ENCODE measurements around the gene CFAP43. TPM values are rescaled to one million over a fixed set of nuclear protein-coding genes. Genes with fewer than 3 reads are reported as not detected.

Gene CFAP43
- total RNA-seq, 2 experiments from 2014 or later, result not detected

DNA sequence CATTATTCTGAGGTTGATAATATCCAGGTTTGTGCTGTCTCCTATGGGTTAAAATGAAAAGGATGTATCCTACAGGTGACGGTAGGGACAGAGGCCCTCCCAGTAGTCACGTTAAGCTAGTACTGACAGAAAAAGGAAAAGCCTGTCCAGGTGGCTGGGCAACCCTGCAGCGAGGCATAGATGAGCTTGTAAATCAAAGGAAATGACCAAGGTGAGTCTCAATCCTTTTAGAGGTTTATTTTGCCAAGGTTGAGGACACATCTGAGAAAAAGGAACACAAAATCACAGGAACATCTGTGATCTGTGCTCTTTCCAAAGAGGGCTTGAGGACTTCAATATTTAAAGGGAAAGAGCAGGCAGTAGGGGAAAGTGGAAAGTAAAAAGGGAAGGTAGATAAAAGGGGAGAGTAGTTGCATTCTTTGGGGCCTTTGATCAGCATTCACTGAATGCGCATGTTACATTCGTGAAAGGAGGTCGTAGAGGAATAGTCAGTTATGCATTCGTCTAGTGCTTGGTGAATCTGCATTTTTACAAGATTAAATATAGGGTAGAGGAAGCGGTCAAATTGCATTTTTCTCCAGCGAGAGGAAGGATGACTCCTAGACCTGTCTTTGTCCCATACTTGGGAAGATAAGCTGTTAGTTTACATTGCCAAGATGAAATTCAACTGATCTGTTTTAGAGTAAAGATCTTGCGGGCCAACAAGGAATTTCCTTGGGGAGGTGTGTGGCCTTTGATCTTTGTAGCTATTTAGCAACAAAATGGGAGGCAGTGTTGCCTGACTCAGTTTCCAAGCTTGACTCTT is 21.6 kb upstream of the CFAP43 start:
- no peaks in the 10 kb centered on the region for H3K9me3 ChIP-seq (ENCODE audit: low read length)
- H3K9me2 ChIP-seq (ENCODE audit: insufficient read depth, low read length), result no peaks in the 10 kb centered on the region
- POLR2A ChIA-PET, result interaction anchor here (0.6 kb wide), 1 partner anchor 507 kb away, joined by 3 read pairs; no protein-coding TSS in a partner anchor
- peaks cover 14% of the 10 kb centered on the region for H3K4me1 ChIP-seq (ENCODE audit: insufficient read depth, low read length, poor library complexity, severe bottlenecking)
- no TSS peak for BruUV-seq (replicated peaks)
- H3K4me3 ChIP-seq (ENCODE audit: low read depth, low read length, poor library complexity, severe bottlenecking), result peak overlapping the region; percentile 76
- no peaks in the 10 kb centered on the region; the same call in 1 of the 2 replicates for H4K20me1 ChIP-seq (ENCODE audit: insufficient read depth, low read length)
- no peak overlapping the region; the same call in 1 of the 2 replicates for H3K4me2 ChIP-seq (ENCODE audit: low read length)
- TF ChIP-seq, protein P1, sequence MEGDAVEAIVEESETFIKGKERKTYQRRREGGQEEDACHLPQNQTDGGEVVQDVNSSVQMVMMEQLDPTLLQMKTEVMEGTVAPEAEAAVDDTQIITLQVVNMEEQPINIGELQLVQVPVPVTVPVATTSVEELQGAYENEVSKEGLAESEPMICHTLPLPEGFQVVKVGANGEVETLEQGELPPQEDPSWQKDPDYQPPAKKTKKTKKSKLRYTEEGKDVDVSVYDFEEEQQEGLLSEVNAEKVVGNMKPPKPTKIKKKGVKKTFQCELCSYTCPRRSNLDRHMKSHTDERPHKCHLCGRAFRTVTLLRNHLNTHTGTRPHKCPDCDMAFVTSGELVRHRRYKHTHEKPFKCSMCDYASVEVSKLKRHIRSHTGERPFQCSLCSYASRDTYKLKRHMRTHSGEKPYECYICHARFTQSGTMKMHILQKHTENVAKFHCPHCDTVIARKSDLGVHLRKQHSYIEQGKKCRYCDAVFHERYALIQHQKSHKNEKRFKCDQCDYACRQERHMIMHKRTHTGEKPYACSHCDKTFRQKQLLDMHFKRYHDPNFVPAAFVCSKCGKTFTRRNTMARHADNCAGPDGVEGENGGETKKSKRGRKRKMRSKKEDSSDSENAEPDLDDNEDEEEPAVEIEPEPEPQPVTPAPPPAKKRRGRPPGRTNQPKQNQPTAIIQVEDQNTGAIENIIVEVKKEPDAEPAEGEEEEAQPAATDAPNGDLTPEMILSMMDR (conservative IDR thresholded peaks at IDR 0.05; ENCODE audit: low read length), result no peak
- no peak for TF ChIP-seq EZH2phosphoT487 (IDR thresholded peaks at IDR 0.05; ENCODE audit: borderline replicate concordance, low read depth, low read length)
- no peak overlapping the region for H3K27ac ChIP-seq (ENCODE audit: low read depth, low read length, poor library complexity, severe bottlenecking)
- intact Hi-C loops (cut with micrococcal nuclease; ENCODE audit: unreplicated experiment), result no loop called here
- peaks cover 23% of the 10 kb centered on the region; the same call in 1 of the 2 replicates for H3K79me2 ChIP-seq (ENCODE audit: insufficient read depth, low read depth, low read length)
- CTCF ChIA-PET (ENCODE audit: unreplicated experiment), result no interaction called here
- H2AFZ ChIP-seq (ENCODE audit: low read length), result peak overlapping the region; percentile 72; the same call in 1 of the 2 replicates
- no peak for DNase-seq (ENCODE audit: low spot score)
- H3K36me3 ChIP-seq (ENCODE audit: insufficient read depth, low read length), result peaks cover 15% of the 10 kb centered on the region

DNA sequence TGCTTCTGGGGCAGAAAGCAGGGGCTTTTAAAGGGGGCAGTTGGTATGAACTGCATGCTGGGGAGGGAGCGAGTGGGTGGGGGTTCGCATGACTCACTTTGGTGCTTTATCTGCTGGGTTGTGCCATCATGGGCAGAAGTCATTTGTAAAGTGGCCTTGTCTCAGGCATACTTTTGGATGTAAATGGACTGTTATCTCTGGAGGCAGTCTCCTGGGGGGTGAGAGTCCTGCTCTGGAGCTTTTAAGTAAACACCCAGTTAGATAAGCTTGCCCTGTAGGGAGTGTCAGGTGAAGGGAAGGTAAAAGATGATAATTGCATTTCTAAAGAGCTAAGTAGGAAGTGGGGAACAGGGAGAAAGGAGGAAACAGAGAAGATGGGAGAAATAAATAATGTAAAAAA is 20.9 kb upstream of the CFAP43 start:
- intact Hi-C loops (cut with micrococcal nuclease; ENCODE audit: unreplicated experiment), result no loop called here
- BruUV-seq (replicated peaks), result no TSS peak
- Histone ChIP-seq H2AFZ (ENCODE audit: low read length) (no peak overlapping the region), H3K36me3 (ENCODE audit: insufficient read depth, low read length) (peaks cover 8% of the 10 kb centered on the region), H3K79me2 (ENCODE audit: insufficient read depth, low read depth, low read length) (peaks cover 23% of the 10 kb centered on the region; the same call in 1 of the 2 replicates), H3K4me2 (ENCODE audit: low read length) (no peak overlapping the region), H3K4me1 (ENCODE audit: insufficient read depth, low read length, poor library complexity, severe bottlenecking) (peaks cover 14% of the 10 kb centered on the region), H4K20me1 (ENCODE audit: insufficient read depth, low read length) (no peaks in the 10 kb centered on the region; the same call in 1 of the 2 replicates), H3K4me3 (ENCODE audit: low read depth, low read length, poor library complexity, severe bottlenecking) (no peak overlapping the region), H3K9me3 (ENCODE audit: low read length) (no peaks in the 10 kb centered on the region), H3K27ac (ENCODE audit: low read depth, low read length, poor library complexity, severe bottlenecking) (no peak overlapping the region), H3K9me2 (ENCODE audit: insufficient read depth, low read length) (no peaks in the 10 kb centered on the region)
- CTCF ChIA-PET (ENCODE audit: unreplicated experiment), result no interaction called here
- no peak for DNase-seq (ENCODE audit: low spot score)
- POLR2A ChIA-PET, result interaction anchor here (0.6 to 0.7 kb wide), 2 partner anchors 243 to 508 kb away, joined by 3 read pairs; no protein-coding TSS in a partner anchor
- TF ChIP-seq EZH2phosphoT487 (IDR thresholded peaks at IDR 0.05; ENCODE audit: borderline replicate concordance, low read depth, low read length), result no peak
- TF ChIP-seq, protein P1 (conservative IDR thresholded peaks at IDR 0.05; ENCODE audit: low read length), result no peak

DNA sequence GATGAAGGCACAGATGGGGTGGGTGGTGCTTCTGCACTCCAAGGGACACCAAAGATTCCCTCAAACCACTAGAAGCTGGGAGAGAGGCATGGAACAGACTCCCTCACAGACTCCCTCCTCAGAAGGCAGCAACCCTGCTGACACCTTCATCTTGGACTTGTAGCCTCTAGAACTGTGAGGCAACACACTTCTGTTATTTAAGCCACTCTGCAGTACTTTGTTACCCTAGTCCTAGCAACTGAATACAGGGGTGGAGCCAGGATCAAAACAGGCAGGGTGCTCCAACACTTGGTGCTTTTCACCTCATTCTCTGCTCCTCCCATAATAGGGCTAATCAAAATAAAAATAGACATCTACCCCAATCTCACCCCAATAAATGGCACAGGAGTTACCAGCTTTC is 20.2 kb upstream of the CFAP43 start:
- peaks cover 14% of the 10 kb centered on the region for H3K4me1 ChIP-seq (ENCODE audit: insufficient read depth, low read length, poor library complexity, severe bottlenecking)
- H2AFZ ChIP-seq (ENCODE audit: low read length), result no peak overlapping the region
- no peaks in the 10 kb centered on the region for H3K9me2 ChIP-seq (ENCODE audit: insufficient read depth, low read length)
- H3K4me3 ChIP-seq (ENCODE audit: low read depth, low read length, poor library complexity, severe bottlenecking), result no peak overlapping the region
- TF ChIP-seq, protein P1 (conservative IDR thresholded peaks at IDR 0.05; ENCODE audit: low read length), result no peak
- no peak for TF ChIP-seq EZH2phosphoT487 (IDR thresholded peaks at IDR 0.05; ENCODE audit: borderline replicate concordance, low read depth, low read length)
- H3K36me3 ChIP-seq (ENCODE audit: insufficient read depth, low read length), result 0 out of 2 replicates have a peak, but pooled peaks cover under 1% of the 10 kb centered on the region
- H4K20me1 ChIP-seq (ENCODE audit: insufficient read depth, low read length), result no peaks in the 10 kb centered on the region
- intact Hi-C loops (cut with micrococcal nuclease; ENCODE audit: unreplicated experiment), result no loop called here
- POLR2A ChIA-PET, result no interaction called here
- CTCF ChIA-PET (ENCODE audit: unreplicated experiment), result no interaction called here
- H3K4me2 ChIP-seq (ENCODE audit: low read length), result no peak overlapping the region
- H3K79me2 ChIP-seq (ENCODE audit: insufficient read depth, low read depth, low read length), result peaks cover 16% of the 10 kb centered on the region; the same call in 1 of the 2 replicates
- H3K9me3 ChIP-seq (ENCODE audit: low read length), result no peaks in the 10 kb centered on the region; the same call in 1 of the 2 replicates
- no TSS peak for BruUV-seq (replicated peaks)
- H3K27ac ChIP-seq (ENCODE audit: low read depth, low read length, poor library complexity, severe bottlenecking), result no peak overlapping the region
- DNase-seq (ENCODE audit: low spot score), result no peak

Measured in OCI-LY7 (cell line).